ENCODE measurements around the gene AGAP9.

- TF ChIP-seq EZH2phosphoT487 (IDR thresholded peaks at IDR 0.05; ENCODE audit: insufficient read depth, low read depth) (no peak), EZH2 (IDR thresholded peaks at IDR 0.05; ENCODE audit: insufficient read depth, poor library complexity, severe bottlenecking) (no peak)
Observed at GRCh38 chr10:47457826-47458225, 65.6 kb downstream of the AGAP9 start.

Data from GM23248 (cell line).